Middle frontal gyrus (tissue), 1 donor: ENCODE measurements around the gene LRRC8E.
A peak's percentile ranks its signal among the peaks of the same experiment; 100 is the strongest.

Experiments used
- DNase-seq: peaks from one replicate; pipeline ENCODE4 v3.0.0-alpha.2; 2015; ENCODE audit warnings: low spot score; ENCODE audit errors: extremely low spot score

LRRC8E gene

DNA sequence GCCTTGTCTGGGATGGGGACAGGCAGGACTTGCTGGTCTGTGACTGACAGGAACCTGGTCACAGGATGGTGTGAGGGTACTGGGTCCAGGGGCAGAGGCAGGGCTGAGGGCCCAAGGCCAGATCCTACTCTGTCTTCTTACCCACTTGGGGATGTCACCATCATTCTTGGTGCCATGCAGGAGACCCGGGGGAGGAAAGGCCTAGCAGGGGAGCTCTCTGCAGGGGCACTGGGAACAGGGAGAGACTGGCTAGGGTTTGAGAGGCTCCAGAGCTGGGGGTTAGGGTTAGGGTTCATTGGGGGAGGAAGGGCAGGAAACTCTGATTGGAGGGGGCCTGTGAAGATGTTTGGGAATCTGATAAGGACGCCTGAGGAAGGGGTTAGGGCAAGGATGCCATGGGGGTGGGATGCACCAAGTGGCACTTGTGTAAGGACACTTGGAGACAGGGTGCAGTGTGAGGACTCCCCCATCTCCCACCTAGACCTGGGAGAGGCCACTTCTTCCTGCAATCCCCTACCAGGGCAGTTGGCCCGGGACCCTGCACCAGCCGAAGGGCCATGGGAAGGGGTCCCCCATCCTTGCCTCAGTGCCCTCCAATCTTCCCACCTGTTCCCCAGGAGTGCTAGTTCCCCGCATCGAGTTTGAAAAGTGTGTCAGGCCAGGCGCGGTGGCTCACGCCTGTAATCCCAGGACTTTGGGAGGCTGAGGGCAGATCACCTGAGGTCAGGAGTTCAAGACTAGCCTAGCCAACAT lies 21.0 kb upstream of the LRRC8E start:
- no peak for DNase-seq

DNA sequence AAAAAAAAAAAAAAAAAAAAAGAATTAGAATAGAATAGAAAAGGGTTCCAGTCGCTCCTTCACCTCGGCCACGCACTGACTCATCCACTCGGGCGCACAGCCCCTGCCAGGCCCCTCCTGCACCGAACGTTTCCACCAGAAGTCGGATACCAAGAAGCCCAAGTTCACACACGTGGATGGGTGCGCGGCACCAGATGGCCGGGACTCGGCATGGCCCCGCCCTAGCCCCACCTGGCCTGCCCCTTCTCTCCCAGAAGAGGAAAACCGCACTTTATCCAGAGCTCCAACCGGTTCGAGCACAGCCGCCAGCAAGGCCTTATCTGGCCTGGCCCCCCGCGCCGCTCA lies 20.0 kb upstream of the LRRC8E start:
- no peak for DNase-seq

DNA sequence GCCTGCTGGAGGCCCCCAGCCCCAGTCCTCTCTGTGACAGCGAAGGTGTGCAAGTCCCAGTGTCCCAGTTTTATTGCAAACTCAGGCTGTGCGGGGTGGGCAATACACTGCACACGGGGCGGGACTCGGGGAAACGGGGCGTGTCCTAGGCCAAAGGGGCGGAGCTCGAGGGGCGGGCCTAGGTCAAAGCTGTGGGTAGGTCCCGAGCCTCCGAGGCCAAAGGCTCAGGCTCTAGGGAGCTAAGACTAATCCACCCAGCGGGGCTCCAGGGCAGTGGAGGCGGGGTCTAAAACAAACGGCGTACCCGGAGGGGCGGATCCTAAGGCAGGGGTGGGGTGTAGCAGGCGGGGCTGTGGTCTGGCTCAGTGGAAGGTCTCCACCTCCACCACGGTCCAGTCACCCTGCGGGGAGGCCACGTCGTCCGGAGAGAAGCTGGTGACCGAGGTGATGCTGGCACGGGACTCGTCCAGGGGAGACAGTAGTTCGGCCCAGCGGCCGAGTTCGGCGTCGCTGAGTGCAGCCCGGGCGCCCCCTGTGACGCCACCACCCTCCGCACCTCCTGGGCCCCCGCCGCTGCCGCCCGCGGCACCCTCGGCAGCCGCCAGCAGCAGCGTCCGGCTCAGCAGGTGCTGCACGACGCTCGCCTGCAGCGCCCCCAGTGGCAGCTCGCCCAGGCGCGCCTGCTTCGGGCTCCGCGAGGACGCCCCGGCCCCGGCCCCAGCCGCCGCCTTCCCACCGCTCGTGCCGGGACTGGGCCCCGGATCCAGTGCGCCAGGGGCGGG lies 19.4 kb upstream of the LRRC8E start:
- DNase-seq, result peak; percentile 54

DNA sequence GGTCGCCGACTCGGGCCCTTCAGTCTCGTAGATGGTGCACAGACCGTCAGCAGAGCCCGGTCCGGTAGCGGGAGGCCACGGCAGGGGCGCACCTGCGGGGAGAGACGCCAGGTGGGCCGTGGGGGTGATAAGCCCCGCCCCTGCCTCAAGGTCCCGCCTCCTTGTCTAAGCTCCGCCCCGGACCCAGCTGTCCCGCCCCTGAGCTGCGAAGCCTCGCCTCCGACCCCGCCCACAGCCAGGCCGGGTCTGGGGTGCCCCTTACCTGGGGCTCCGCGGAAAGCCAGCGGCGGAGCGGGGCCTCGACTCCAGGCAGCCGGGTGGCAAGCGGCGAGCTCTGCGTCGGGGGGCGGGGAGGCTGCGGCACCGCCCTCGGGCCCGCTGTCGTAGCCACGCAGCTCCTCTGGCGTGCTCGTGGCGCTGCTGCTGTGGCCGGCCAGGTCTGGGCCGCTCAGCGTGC lies 18.8 kb upstream of the LRRC8E start:
- DNase-seq, result no peak

DNA sequence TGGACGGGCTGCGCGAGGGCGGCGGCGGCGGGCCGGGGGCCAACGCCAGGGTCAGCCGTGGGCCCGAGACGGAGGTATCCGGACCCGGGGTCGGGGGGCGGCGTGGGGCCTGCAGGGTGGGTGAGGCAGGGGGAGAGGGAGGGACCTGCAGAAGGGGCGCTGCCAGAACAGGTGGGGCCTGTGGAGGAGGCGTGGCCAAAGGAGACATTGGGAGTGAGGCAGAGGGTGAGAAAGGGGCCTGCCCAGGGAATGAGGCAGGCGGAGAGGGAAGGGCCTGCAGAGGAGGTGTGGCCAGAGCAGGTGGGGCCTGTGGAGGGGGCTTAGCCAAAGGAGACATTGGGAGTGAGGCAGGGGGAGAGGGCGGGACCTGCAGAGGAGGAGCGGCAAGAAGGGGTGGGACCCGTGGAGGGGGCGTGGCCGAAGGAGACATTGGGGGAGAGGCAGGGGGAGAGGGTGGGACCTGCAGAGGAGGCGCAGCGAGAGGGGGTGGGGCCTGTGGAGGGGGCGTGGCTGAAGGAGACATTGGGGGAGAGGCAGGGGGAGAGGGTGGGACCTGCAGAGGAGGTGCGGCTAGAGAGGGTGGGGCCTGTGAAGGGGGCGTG lies 18.3 kb upstream of the LRRC8E start:
- no peak for DNase-seq

DNA sequence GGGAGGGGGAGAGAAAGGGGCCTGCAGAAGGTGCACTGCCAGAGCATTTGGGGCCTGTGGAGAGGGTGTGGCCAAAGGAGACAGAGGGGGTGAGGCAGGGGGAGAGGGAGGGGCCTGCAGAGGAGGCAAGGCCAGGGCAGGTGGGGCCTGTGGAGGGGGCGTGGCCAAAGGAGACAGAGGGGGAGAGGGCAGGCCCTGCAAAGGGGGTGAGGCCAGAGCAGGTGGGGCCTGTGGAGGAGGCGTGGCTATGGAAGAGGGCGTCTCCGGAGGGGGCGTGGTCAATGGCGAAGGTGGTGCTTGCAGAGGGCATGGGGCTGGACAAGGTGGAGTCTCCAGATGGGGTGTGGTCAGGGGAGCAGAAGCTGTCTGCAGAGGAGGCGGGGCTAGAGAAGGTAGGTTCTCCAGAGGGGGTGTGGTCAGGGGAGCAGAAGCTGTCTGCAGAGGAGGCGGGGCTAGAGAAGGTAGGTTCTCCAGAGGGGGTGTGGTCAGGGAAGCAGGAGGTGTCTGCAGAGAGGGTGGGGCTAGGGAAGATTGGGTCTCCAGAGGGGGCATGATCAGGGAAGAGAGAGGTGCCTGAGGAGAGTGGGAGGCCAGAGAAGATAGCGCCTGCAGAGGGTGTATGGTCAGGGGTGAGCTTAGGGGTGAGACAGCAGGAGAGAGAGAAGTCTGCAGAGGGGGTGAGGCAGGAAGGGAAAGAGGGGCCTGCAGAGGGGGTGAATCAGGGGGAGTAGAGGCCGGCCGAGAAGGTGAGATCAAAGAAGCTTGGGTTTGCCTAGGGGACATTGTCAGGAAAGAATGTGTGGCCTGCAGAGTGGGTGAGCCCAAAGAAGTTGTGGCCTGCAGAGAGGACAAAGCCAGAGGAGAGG lies 17.5 kb upstream of the LRRC8E start:
- DNase-seq, result no peak

DNA sequence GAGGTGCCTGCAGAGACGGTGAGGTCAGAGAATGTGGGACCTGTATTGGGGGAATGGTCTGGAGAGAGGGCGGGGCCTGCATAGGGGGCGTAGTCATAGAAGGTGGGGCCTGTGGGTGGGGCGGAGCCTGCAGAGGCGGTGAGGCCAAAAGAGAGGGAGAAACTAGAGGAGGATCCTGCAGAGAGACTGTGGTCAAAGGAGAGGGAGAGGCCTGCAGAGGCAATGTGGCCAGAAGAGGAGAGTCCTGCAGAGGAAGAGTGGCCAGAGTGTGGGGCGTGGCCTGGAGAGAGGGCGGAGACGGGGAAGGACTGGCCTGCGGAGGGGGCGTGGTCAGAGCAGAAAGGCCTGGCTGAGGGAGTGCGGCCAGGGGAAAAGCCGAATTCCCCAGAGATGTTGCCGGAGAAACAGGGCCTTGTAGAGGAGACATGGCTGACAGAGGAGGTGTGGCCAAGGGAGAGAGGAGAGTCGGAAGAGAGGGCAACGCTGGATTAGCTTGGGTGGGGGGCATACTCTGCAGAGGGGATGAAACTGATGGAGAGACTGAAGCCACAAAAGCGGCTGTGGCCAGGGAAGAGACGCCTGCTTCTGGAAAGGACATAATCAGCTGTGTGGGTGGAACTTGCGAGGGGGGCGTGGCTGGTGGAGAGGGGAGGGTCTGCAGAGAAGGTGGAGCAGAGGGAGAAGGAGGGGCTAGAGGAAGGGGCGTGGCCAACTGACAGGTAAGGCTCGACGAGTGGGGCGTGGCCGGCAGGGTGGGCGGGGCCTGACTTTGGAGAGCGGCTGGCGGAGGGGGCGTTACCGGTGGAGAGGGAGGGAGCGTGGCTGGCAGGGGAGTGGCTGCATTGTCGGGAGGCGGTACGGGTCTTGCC lies 16.6 kb upstream of the LRRC8E start:
- no peak for DNase-seq

DNA sequence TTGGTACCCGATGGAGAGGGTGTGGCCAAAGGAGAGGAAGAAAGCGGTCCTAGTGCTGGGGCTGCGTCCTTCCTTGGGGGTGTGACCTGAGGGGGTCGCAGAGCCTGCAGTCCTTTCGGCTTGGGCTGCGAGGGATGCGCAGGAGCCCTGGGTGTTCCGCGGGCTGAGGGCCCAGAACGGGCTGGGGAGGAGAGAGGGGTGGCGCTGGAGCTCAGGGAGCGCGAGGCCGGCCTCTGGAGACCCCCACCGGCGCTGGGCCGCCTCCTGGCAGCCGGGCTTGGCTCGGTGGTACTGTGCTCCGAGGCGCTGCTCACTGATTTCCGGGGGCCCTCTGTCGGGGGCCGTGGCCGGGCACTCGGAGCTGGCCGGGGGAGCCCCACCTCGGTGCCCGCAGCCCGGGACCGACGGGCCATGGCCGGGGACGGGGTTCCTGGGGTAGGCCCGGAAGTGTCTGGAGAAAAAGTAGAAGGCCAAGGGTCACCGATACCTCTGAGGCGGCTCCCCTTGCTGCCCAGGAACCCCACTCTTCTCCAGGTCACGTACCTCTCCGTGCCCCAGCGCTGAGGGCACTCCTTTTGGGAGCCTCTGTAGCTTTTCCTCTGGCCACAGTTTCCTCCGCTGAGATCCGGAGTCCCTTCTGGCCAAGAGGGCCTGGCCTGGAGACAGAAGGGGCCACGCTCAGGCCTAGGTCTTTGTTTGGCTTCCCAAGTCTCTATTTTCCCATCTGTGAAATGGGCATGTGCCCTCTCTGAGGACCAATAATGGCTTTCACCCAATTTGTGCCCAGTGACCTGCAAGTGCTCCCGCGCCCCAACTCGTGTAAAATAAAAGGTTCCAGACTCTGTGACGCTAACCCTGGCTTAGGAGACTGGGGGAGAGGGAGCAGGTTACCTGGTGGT lies 15.8 kb upstream of the LRRC8E start:
- no peak for DNase-seq

DNA sequence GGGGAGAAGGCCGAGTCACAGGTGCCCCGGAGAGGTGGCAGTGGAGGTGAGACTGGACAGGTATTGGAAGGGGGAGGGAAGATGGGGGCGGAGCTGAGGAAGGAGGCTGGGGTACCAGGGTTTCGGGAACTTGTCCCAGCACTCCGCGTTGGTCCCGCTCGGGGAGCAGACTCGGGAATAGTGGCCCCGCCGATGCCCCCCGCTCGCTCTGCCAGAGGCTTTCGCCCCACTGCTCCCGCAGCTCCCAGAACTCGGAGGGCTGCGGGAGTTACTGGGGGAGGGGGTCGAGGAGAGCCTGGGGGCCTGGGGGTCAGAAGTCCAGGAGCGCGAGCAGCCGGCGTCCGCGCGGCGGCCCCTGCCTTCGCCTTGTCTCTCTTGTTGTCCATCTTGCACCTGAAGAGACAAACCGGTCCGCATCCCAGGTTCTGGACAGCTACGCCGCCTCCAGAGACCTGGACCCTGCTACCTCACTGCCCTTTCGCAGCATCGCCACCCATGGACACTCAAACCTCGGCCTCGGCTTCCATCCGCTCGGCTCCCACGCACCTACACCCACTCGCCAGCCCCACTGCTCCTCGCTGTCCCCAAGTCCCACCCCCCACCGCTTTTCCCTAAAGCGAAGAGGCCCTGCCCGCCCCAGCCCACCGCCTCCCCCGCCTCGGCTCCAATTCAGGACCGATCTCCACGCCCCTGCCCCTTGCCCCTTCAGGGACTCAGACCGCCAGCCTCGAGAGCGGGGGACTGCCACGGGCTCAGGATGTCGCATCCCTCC lies 14.8 kb upstream of the LRRC8E start:
- no peak for DNase-seq

DNA sequence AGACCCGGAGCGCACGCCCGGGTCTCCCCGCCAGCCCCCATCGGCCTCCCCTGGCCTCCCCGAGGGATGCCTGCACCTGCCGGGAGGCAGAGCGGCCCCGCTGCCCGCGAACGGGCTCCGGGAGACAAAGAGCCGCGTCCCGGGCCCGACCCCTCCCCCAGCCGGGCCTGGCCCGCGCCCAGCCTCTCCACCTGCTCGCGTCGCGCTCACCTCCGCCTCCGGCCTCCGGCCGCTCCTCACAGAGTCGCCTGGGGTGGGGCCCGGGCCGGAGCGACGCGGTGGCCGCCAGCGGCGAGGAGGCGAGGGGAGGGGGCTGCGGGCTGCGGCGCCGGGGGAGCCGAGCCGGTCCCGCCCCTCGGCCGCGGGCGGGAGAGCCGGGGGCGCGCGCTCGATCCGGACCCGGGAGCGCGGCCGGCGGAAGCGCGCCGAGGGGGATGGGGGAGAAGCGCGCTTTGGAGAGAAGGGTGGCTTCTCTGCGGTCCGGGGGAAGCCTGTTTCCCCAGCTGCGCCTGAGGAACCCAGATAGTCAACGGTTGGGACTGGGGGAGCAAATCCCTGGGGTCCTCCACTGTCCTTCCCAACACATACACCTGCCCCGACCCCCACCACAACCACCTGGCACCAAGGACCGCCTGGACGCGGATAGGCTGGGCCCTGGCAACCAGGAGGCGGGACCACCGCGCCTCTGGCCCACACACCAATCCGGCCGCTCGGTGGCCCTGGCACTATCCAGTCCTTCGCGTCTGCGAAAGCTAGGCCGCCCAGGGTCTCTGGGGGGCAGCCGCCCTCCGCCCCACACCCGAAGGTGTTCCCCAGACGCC lies 14.0 kb upstream of the LRRC8E start, which contains the start of gene PRR36:
Gene PRR36 (minus strand): TSS at position 315 of the 821 bp plus-strand sequence. CDS start 701 bp downstream, outside the sequence.
- peak; percentile 56 for DNase-seq

DNA sequence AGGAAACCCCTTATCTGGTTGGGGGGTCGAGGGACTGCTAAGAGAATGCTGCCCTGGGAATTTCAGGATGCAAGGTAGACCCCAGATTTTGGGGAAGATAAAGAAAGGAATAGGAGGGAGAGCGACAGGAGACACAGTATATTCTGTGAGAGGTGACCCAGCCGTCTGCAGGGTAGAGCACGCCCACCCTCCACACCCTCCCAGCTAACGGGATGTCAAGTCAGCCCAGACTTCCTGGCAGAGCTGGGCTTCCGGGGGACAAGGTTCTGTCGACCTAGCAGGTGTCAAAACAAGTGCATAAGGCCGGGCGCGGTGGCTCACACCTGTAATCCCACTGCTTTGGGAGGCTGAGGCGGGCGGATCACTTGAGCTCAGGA lies 13.4 kb upstream of the LRRC8E start:
- DNase-seq, result no peak

DNA sequence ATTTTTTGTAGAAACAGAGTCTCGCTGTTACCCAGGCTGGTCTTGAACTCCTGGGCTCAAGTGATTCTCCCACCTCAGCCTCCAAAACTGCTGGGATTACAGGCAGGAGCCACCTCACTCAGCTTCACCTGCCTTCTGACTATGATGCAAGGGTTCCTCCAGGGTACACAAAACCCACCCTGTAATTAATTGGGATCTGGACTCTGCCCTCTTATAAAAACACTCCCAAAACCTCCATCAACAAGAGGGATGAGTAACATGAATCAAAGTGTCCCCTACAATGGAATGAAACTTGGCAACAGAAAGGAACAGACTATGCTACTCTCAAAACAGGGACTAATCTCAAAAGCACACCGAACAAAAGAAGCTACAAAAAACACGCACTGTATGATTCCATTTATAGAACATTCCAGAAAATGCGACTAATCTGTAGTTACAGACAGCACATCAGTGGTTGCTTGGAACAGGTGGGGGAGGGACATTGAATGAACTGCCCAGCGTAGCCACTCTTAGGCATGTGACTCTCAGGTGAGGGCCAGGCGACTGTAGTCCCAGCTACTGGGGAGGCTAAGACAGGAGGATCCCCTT lies 11.0 kb upstream of the LRRC8E start:
- DNase-seq, result no peak

DNA sequence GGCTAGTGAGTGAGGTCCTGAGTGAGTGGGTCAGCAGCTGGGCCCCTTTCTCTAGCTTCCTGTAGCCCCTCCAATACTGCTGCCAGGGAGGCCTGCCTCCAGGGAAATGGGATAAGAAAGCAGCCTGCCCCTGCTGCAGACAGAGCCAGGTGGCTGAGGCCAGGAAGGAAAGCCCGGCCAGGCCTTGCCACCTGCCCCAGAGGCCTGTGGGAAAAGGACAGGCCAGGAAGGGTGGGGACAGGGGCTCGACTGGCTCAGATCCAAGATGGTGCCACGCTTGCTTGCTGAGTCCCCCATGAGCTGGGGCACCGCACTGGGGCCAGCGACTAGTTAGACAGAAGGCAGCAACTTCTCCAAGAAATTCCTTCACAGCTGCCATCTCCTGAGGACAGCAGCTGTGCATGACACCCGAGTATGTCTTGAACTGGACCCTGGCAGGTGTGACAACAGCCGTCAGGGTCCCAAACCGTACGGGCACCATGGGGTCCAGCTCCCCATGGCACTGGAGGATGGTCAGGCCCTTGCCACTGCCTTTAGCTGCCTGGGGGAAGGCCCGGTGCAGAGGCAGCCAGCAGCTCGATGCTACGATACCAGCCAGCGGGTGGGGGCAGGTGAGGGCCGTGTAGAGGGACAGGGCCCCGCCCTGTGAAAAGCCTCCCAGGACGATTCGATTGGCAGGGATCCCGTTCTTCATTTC lies 9.1 kb upstream of the LRRC8E start:
- no peak for DNase-seq

DNA sequence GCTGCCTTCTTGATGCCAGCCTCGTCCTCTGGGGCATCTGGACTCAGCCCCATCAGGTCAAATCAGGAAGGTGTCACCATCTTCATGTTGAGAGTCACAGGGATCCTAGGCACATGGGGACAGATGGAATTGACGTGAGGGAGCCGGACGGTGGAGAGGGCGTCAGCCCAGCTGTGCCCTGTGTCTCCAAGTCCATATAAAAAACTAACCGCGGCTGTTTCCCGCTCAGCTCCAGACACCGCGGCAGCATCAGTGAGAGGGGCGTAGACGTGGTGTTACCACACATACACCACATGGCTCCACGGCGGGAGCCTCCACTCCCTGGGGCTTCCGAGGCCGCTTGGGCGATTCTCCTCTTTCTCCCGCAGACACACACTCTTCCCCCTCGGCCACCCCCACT lies 8.5 kb upstream of the LRRC8E start:
- DNase-seq, result no peak

DNA sequence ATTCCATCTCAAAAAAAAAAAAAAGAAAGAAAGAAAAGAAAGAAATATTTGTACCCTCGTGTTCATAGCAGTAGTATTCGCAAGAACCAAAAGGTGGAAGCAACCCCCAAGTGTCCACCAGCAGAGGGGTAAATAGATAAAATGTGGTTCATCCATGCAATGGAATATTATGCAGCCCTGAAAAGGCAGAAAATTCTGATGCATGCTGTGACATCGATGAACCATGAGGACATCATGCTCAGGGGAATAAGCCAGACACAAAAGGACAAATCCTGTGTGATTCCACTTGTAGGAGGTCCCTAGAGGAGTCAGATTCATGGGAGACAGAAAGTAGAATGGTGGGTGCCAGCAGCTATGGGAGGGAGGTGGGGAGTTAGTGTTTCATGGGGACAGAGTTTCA lies 6.4 kb upstream of the LRRC8E start:
- no peak for DNase-seq

DNA sequence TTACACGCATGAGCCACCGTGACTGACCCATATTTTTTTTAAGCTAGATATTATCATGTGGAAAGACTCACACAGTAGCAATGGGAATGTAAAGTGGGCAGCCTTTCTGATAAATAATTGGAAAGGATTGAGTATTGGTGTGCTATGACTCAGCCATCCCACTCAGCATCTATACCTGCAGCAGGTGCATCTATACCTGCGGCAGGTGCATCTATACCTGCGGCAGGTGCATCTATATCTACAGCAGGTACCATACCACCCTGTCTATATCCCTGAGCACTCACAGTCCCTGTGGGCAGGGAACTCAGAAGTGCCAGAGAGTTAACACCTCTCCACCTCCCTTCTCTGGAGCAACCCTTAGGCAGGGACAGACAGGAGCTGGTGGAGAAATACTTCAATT lies 5.2 kb upstream of the LRRC8E start:
- DNase-seq, result no peak
